Psoas muscle (tissue), 8 donors: ENCODE measurements around the gene BTLA. TPM values are rescaled to one million over a fixed set of nuclear protein-coding genes. Genes with fewer than 3 reads are reported as not detected.

Experiments used
- ATAC-seq, 4 donors: fragments of 200-7000 bp; cut with Tn5 transposase; one replicate each; pipeline ENCODE4 v1.9.1; 2020; ENCODE audit warnings: moderate library complexity in 3 of 4, mild to moderate bottlenecking in 2 of 4
- DNase-seq, 2 donors: peaks; one replicate each; pipeline ENCODE4 v3.0.0-alpha.2; 2020
- H3K27ac ChIP-seq: fragments of 200-600 bp; one replicate; pipeline ENCODE4 v1.8.0; 2022
- H3K27me3 ChIP-seq, 3 donors: fragments of 200-600 bp in 1 of 3; one replicate each; pipeline versions ENCODE4 v1.6.1 to v1.8.0; 2013 to 2022; ENCODE audit warnings: low read length in 2 of 3, mild to moderate bottlenecking in 2 of 3, moderate library complexity in 1 of 3; ENCODE audit not compliant: insufficient read depth in 3 of 3
- H3K36me3 ChIP-seq, 2 donors: fragments of 200-600 bp in 1 of 2; one replicate each; pipeline versions ENCODE4 v1.6.1 to v1.8.0; 2013 to 2022; ENCODE audit warnings: low read depth in 1 of 2, mild to moderate bottlenecking in 1 of 2, moderate library complexity in 1 of 2; ENCODE audit not compliant: insufficient read depth in 1 of 2
- H3K4me1 ChIP-seq: fragments of 200-600 bp; one replicate; pipeline ENCODE4 v1.8.0; 2022
- H3K4me3 ChIP-seq: fragments of 200-600 bp; one replicate; pipeline ENCODE4 v1.8.0; 2022; ENCODE audit warnings: mild to moderate bottlenecking
- H3K9me3 ChIP-seq: fragments of 200-600 bp; one replicate; pipeline ENCODE4 v1.8.0; 2022
- WGBS, 3 donors: extraction: QIAGEN DNeasy Blood & Tissue Kit; methylation state at CpG; one replicate each; pipeline versions ENCODE4 v1.1.6 to v1.1.7; 2013; 5-methylcytosine and 5-hydroxymethylcytosine counted together
- intact Hi-C, 2 donors: fragments of 100-400 bp; cut with DNase I; formaldehyde crosslinking; loops; one replicate each; pipeline versions ENCODE4 v1.11.0 to v1.14.2; 2022
- polyA plus RNA-seq, 3 donors: library from polyadenylated mRNA; stranded (reverse); fragments of 200-250 nt; gene quantifications; one replicate each; pipeline ENCODE4 v1.2.3, GENCODE V29; 2013
- total RNA-seq, 4 donors: library from RNA; stranded (reverse); fragmentation: NEBNext Ultra II Directional in 2 of 4; extraction: Animal tissue kit (Norgen Biotek cat#: 25700) in 2 of 4; gene quantifications; one replicate each; pipeline versions ENCODE4 v1.2.1 to v1.2.4, GENCODE V29; 2021 to 2023
- TF ChIP-seq, protein P1 (sequence below): fragments of 200-600 bp; IDR thresholded peaks from one replicate; pipeline ENCODE4 v1.8.0; 2022; ENCODE audit warnings: antibody characterized with exemption
- donor health status: healthy with polysubstance abuse.
- donor health status: DM: no; HTN: no; CAD: no; lungs with moderate emphysema.
- donor health status: Bipolar disorder and iron deficiency.
- donor health status: healthy.
- donor health status: DM: yes; HTN: yes; CAD: no.
- donor health status: DM: no; HTN: no; CAD: no.
- donor health status: DM: no; HTN: no; CAD: no.
- donor health status: DM: yes; HTN: yes; CAD: no.

Gene BTLA
- total and polyA plus RNA-seq, 7 donors: 0.01 to 0.32 (median 0.13) TPM; not detected in 2

DNA sequence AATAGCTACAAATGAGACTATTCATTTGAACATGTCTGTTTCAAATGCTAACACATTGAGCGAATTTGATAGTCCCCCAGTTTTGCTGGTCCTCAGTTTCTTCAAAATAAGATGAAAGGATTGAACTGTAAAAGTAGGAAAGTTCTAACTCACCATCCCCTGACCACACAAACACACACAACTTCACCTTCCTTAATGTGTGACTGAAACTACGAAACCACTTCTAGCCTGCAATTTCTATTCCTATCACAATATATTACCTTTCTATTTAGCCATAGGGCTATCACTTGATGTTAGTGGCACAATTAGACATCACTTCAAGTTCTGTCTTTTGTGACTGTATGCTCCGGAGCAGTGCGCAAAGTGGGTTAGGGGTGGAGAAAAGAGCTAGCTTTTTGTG, 14.9 kb downstream of the BTLA start:
- Histone ChIP-seq H3K4me3 (no peak overlapping the region), H3K36me3 (no peaks in the 10 kb centered on the region), H3K9me3 (no peaks in the 10 kb centered on the region), H3K4me1 (no peaks in the 10 kb centered on the region), H3K27ac (no peak overlapping the region), H3K27me3 (no peaks in the 10 kb centered on the region)
- DNase-seq (no peak), ATAC-seq (no peak)
- 92 to 96% (median 92%) methylated on average over 4 of the region's 4 CpGs for WGBS, 3 donors
- TF ChIP-seq, protein P1, sequence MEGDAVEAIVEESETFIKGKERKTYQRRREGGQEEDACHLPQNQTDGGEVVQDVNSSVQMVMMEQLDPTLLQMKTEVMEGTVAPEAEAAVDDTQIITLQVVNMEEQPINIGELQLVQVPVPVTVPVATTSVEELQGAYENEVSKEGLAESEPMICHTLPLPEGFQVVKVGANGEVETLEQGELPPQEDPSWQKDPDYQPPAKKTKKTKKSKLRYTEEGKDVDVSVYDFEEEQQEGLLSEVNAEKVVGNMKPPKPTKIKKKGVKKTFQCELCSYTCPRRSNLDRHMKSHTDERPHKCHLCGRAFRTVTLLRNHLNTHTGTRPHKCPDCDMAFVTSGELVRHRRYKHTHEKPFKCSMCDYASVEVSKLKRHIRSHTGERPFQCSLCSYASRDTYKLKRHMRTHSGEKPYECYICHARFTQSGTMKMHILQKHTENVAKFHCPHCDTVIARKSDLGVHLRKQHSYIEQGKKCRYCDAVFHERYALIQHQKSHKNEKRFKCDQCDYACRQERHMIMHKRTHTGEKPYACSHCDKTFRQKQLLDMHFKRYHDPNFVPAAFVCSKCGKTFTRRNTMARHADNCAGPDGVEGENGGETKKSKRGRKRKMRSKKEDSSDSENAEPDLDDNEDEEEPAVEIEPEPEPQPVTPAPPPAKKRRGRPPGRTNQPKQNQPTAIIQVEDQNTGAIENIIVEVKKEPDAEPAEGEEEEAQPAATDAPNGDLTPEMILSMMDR: no peak
- intact Hi-C loops: no loop called here

DNA sequence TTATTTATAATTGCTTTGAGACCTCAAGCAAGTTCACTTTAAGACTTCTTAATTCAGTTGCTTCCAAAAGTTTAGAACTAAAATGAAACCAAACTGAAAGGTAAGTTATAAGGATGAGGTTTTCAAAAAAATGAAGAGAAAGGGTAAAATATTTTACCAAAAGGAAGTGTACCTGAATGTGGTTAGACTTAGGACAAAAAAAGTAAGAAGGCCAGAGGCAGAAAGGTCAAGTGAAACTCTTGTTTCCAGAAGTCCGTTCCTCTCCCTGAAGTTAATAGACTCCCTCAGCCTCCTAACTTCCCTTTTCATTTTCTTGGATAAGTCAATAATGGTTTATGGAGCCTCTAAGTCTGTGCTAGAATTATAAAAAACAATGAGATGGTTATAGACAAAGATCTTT, 16.6 kb downstream of the BTLA start:
- 77 to 84% (median 83%) methylated on average over 1 of the region's 1 CpG for WGBS, 3 donors

DNA sequence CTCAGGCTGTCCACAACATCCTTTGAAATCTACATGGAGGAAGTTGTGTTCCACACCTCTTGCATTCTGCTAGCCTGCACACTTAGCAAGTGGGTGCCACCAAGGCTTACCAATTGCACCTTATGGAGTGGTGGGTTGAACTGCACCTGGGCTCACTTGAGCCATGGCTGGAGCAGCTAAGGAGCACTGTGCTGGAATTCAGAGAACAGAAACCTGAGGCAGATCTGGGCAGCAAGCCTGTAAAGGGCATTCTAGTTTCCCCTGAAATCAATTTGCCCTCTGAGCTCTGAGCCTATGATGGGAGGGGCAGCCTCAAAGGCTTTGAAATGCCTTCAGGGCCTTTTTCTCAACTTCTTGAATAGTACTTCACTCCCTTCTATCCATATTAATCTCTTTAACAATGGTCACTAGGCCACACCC, 18.0 kb downstream of the BTLA start:
- H3K27ac ChIP-seq: no peak overlapping the region
- no peaks in the 10 kb centered on the region for H3K36me3 ChIP-seq
- no peaks in the 10 kb centered on the region for H3K9me3 ChIP-seq
- no peak for ATAC-seq
- H3K4me3 ChIP-seq: no peak overlapping the region
- DNase-seq: no peak
- H3K4me1 ChIP-seq: no peaks in the 10 kb centered on the region
- no peaks in the 10 kb centered on the region for H3K27me3 ChIP-seq
- TF ChIP-seq, protein P1: no peak
- intact Hi-C loops: no loop called here

More for the DNA sequence above, 16.6 kb downstream of the BTLA start:
- H3K36me3 ChIP-seq: no peaks in the 10 kb centered on the region
- no peaks in the 10 kb centered on the region for H3K9me3 ChIP-seq
- H3K27me3 ChIP-seq: no peaks in the 10 kb centered on the region
- no peaks in the 10 kb centered on the region for H3K4me1 ChIP-seq
- no peak for ATAC-seq
- no peak overlapping the region for H3K4me3 ChIP-seq
- no peak for DNase-seq
- H3K27ac ChIP-seq: no peak overlapping the region
- intact Hi-C loops: no loop called here
- TF ChIP-seq, protein P1: no peak

DNA sequence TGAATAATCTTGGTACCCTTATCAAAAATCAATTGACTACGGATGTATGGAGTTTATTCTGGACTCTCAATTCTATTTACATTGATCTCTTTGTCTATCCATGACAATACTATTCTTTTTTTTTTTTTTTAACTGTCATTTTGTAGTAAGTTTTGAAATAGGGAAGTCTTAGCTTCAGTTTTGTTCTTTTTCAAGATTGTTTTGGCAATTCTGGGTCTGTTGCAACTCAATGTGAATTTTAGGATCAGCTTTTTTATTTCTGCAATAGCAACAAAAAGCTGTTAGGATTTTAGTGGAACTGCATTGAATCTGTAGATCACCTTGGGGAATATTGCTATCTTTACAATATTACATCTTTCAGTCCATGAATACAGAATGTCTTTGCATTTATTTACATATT, 21.4 kb downstream of the BTLA start:
- TF ChIP-seq, protein P1: no peak
- Histone ChIP-seq H3K27me3 (no peaks in the 10 kb centered on the region), H3K4me3 (no peak overlapping the region), H3K36me3 (no peaks in the 10 kb centered on the region), H3K9me3 (no peaks in the 10 kb centered on the region), H3K4me1 (no peaks in the 10 kb centered on the region), H3K27ac (no peak overlapping the region)
- DNase-seq: no peak
- intact Hi-C loops: no loop called here
- no peak for ATAC-seq
- 84 to 91% (median 88%) methylated on average over 1 of the region's 1 CpG for WGBS, 3 donors

DNA sequence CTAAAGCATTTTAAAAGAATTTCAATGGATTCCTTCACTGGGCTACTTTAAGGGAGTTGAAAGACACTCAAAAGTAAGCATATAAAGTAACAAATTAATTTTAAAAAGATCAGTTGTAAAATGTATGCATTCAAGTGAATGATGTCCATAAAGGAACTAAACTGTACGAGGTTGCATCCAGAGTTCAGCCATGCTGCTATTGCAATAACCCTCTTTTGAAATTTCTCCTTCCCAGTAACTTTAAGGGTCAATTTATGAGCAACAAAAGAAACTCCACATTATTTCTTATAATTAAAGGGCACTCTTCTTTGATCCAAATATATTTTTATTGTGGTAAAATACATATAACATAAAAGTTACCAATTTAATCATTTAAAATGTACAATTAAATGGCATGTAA, 22.9 kb downstream of the BTLA start:
- TF ChIP-seq, protein P1: no peak

More for the DNA sequence above, 22.9 kb downstream of the BTLA start:
- Histone ChIP-seq H3K4me3 (no peak overlapping the region), H3K27me3 (no peaks in the 10 kb centered on the region), H3K27ac (no peak overlapping the region), H3K36me3 (no peaks in the 10 kb centered on the region), H3K9me3 (no peaks in the 10 kb centered on the region), H3K4me1 (no peaks in the 10 kb centered on the region)
- ATAC-seq (no peak), DNase-seq (no peak)
- intact Hi-C loops: no loop called here
- 88 to 93% (median 93%) methylated on average over 1 of the region's 1 CpG for WGBS, 3 donors
